Breast epithelium (tissue), 3 donors: ENCODE results near the gene GPHA2.

ENCODE experiments used
- POLR2A ChIP-seq: fragments of 450-650 bp; IDR thresholded peaks from one replicate; pipeline ENCODE4 v1.6.1; 2016; ENCODE audit warnings: antibody characterized with exemption, mild to moderate bottlenecking, moderate library complexity
- POLR2AphosphoS5 ChIP-seq, 3 donors: sonication (generic); formaldehyde crosslinking; IDR thresholded peaks; one replicate each; pipeline ENCODE4 v1.6.1; 2017; ENCODE audit warnings: antibody characterized with exemption in 3 of 3
- TF ChIP-seq, protein P1 (sequence below), 3 donors: fragments of 450-650 bp; IDR thresholded peaks; one replicate each; pipeline ENCODE4 v1.5.1; 2016 to 2017; ENCODE audit warnings: antibody characterized with exemption in 3 of 3, mild to moderate bottlenecking in 3 of 3, moderate library complexity in 3 of 3

DNA sequence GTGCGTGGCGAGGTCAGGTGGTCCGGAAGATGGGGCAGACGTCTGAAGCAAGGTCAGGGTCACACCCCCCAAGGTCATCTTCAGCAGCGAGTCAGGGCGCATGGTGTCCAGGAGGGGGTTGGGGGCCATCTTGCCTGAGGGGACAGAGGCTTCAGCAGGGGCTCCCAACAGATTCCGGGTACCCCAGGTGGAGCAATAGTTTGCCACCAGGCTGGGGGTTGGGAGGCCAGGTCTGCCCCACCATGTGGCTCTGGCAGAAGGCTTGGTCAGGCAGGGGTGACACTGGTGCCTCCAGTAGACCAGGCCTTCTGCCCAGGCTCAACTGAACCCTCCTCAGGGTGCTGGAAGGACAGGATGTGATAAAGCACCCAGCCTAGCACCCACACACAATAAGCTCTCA lies 24.6 kb downstream of the GPHA2 start:
- TF ChIP-seq, protein P1, sequence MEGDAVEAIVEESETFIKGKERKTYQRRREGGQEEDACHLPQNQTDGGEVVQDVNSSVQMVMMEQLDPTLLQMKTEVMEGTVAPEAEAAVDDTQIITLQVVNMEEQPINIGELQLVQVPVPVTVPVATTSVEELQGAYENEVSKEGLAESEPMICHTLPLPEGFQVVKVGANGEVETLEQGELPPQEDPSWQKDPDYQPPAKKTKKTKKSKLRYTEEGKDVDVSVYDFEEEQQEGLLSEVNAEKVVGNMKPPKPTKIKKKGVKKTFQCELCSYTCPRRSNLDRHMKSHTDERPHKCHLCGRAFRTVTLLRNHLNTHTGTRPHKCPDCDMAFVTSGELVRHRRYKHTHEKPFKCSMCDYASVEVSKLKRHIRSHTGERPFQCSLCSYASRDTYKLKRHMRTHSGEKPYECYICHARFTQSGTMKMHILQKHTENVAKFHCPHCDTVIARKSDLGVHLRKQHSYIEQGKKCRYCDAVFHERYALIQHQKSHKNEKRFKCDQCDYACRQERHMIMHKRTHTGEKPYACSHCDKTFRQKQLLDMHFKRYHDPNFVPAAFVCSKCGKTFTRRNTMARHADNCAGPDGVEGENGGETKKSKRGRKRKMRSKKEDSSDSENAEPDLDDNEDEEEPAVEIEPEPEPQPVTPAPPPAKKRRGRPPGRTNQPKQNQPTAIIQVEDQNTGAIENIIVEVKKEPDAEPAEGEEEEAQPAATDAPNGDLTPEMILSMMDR (IDR thresholded peaks at IDR 0.05) = no peak
- TF ChIP-seq POLR2AphosphoS5 (IDR thresholded peaks at IDR 0.05) = no peak
- no peak for TF ChIP-seq POLR2A
